ENCODE results near the gene GPR15LG. TPM values are rescaled to one million over a fixed set of nuclear protein-coding genes. Genes with fewer than 3 reads are reported as not detected.
A peak's percentile ranks its signal among the peaks of the same experiment; 100 is the strongest.

GPR15LG gene
- total and polyA plus RNA-seq, 10 of the 15 experiments (the other 5 are each of a cell fraction or from before 2014, with no cell fraction given), result 1.1 to 12.2 (median 1.4) TPM

GRCh38 chr10:84205049-84205852 lies 31.6 kb downstream of the GPR15LG start (continued):
- TF ChIP-seq BCL3 (IDR thresholded peaks at IDR 0.05; ENCODE audit: borderline replicate concordance, insufficient read depth, low read depth, low read length, poor library complexity, severe bottlenecking) (no peak), IKZF2 (IDR thresholded peaks at IDR 0.05) (no peak), ZNF687 (IDR thresholded peaks at IDR 0.05) (no peak), KDM1A (IDR thresholded peaks at IDR 0.05; ENCODE audit: borderline replicate concordance) (no peak), HDGF (IDR thresholded peaks at IDR 0.05) (peak; percentile 83; the same call in 1 of the 2 replicates), FOXM1 (IDR thresholded peaks at IDR 0.05; ENCODE audit: low read depth, low read length) (no peak)

All from GM12878 (cell line).